Stimulated activated CD4-positive, alpha-beta T cell treated with anti-CD3 and anti-CD28 coated beads, Interleukin-4, amount 100 ng/mL, for 4 hours (primary cell): ENCODE results near the gene PHF14.

Experiments used
- DNase-seq, 2 experiments: peaks; one replicate each; pipeline ENCODE4 v3.0.0-alpha.2; 2020

The PHF14 gene

DNA sequence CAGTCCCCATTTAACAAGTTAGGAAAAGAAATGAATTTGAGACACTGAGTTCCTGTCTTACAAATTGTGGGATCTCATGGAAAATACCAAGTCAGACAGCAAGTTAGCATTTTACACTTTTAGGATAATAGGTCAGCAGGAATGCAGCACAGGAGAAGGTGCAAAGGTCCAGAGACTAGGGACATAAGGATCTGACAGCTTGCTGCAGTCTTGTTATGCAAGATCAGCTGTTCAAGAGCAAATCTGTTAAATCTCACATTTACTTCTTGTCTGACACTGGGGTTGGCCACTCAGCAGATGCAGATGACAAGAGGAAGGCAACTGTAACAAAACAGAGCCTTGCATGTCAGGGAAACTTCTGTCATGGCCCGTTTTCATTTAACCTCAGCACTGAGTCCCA is 239.6 kb downstream of the PHF14 start:
- DNase-seq, result no peak

DNA sequence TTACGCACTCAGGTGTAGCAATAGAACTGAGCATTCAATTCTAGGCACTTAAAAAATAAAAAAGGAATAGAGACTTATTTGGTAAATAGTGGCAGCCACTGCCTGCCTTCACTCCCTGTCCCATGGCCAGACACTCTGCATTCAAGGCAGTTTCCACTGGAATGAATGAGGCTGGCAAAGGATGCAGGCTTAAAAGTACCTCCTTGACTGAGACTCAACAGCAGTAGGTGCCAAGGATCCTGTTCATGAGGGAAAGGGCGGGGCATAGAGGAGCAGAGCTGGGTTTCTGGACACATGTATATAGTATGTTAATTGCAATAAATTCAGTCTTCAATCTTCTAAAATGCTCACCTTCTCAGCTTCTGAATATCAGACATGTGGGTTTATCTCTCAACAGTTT is 242.6 kb downstream of the PHF14 start:
- DNase-seq, result no peak

DNA sequence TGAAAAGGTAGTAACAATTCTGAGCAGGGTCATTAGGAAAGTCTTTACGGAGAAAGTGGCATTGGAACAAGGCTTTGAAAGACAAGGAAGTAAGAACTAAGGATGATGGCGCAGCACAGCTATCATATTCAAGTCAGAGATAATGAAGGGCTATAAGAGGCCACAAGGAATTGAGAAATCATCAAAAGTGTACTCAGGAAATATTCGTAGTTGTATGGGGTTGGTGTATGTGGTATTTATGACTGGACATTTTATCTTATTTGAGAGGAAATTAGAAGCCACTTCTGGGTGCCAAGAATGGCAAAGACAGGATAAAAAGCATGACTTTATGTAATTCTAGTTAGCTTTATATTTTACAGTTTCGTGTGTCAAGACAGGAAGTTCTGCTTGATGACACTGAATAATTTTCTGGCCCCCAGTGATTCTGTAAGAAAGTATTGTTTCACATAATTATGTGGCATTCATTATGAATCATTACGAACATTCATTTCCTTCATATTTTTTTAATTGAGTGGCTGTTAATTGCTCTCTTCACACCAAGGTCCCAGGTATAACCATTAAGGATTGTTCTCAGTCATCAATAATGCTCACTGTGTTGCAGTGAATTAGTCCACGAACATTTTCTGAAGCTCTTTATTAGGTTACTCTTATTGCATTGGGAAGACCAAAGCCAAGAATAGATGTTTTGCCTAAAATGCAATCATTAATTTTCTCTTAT is 244.3 kb downstream of the PHF14 start:
- no peak for DNase-seq
